K562 (cell line): ENCODE measurements around the gene DDT.

Experiments used
- BRD9 ChIP-seq: fragments of 450-650 bp; IDR thresholded peaks from 2 replicates; pipeline ENCODE4 v1.6.1; 2018; ENCODE audit warnings: low read depth; ENCODE audit not compliant: partially characterized antibody
- C11orf30 ChIP-seq: fragments of 450-650 bp; IDR thresholded peaks from 2 replicates; pipeline ENCODE4 v1.6.1; 2016; ENCODE audit warnings: low read depth, mild to moderate bottlenecking
- GTF2F1 ChIP-seq: IDR thresholded peaks from 2 replicates; pipeline ENCODE4 v1.6.1; 2011; ENCODE audit warnings: low read depth, low read length, improper control_type of control experiment
- MTA3 ChIP-seq: fragments of 450-650 bp; formaldehyde crosslinking; IDR thresholded peaks from 2 replicates; pipeline ENCODE4 v1.6.1; 2017; ENCODE audit warnings: mild to moderate bottlenecking, borderline replicate concordance
- NRF1 ChIP-seq, 2 experiments: fragments of 450-650 bp; IDR thresholded peaks in 1 of 2; conservative IDR thresholded peaks in 1 of 2; 2 replicates each; pipeline ENCODE4 v1.6.1; 2014; ENCODE audit warnings: mild to moderate bottlenecking in 2 of 2
- RBM22 ChIP-seq: fragments of 200-400 bp; formaldehyde crosslinking; IDR thresholded peaks from 2 replicates; pipeline ENCODE4 v1.6.1; 2018; ENCODE audit warnings: low read length, low read depth; ENCODE audit not compliant: poor library complexity, severe bottlenecking
- TBL1XR1 ChIP-seq, 2 experiments: IDR thresholded peaks; 2 replicates each; pipeline ENCODE4 v1.6.1; 2012; ENCODE audit warnings: improper control_type of control experiment in 2 of 2, low read length in 2 of 2, mild to moderate bottlenecking in 1 of 2
- TCF7L2 ChIP-seq: fragments of 150-350 bp; IDR thresholded peaks from 2 replicates; pipeline ENCODE4 v1.6.1; 2016; ENCODE audit warnings: low read depth, mild to moderate bottlenecking, low read length, moderate library complexity
- ZFX ChIP-seq: sonication (generic); formaldehyde crosslinking; IDR thresholded peaks from 2 replicates; pipeline ENCODE4 v1.8.0; 2022; ENCODE audit warnings: mild to moderate bottlenecking, missing genetic modification reagents, moderate library complexity
- ZNF384 ChIP-seq: IDR thresholded peaks from 2 replicates; pipeline ENCODE4 v1.6.1; 2012; ENCODE audit warnings: low read depth, low read length, improper control_type of control experiment
- TF ChIP-seq, protein P1 (sequence below): sonication (generic); formaldehyde crosslinking; IDR thresholded peaks from 2 replicates; pipeline ENCODE4 v1.8.1; 2023; ENCODE audit warnings: mild to moderate bottlenecking, missing genetic modification reagents
- TF ChIP-seq, protein P2 (sequence below): fragments of 450-650 bp; IDR thresholded peaks from 2 replicates; pipeline ENCODE4 v1.6.1; 2016; ENCODE audit warnings: antibody characterized with exemption
- TF ChIP-seq, protein P3 (sequence below), 3 experiments: IDR thresholded peaks in 2 of 3; conservative IDR thresholded peaks in 1 of 3; 2 replicates each; pipeline ENCODE4 v1.5.1; 2011 to 2012; ENCODE audit warnings: low read length in 3 of 3, mild to moderate bottlenecking in 3 of 3, control low read depth in 2 of 3, improper control_type of control experiment in 1 of 3, inconsistent platforms in 1 of 3, low read depth in 1 of 3, mixed read lengths in 1 of 3, moderate library complexity in 1 of 3; ENCODE audit not compliant: insufficient read depth in 2 of 3
- TF ChIP-seq, protein P4 (sequence below), 2 experiments: IDR thresholded peaks; 2 replicates each; pipeline ENCODE4 v1.6.1; 2012; ENCODE audit warnings: improper control_type of control experiment in 2 of 2, low read depth in 2 of 2, low read length in 2 of 2, borderline replicate concordance in 1 of 2

DNA sequence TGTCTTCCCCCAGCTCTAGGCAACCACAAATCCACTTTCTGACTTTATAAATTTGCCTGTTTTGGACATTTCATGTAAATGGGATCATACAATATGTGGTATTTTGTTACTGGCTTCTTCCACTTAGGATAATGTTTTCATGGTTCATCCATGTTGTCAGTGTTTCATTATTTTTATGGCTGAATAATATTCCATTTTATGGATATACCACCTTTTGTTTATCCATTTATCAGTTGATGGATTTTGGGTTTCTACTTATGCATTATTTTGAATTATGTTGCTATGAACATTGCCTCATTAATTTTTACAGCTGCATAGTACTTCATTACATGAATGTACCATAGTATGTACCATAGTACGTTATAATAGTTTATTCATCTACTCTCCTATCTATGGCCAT is 41.9 kb upstream of the DDT start:
- TF ChIP-seq TCF7L2, result no peak
- TF ChIP-seq, protein P1, sequence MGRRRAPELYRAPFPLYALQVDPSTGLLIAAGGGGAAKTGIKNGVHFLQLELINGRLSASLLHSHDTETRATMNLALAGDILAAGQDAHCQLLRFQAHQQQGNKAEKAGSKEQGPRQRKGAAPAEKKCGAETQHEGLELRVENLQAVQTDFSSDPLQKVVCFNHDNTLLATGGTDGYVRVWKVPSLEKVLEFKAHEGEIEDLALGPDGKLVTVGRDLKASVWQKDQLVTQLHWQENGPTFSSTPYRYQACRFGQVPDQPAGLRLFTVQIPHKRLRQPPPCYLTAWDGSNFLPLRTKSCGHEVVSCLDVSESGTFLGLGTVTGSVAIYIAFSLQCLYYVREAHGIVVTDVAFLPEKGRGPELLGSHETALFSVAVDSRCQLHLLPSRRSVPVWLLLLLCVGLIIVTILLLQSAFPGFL, result no peak
- no peak for TF ChIP-seq GTF2F1
- no peak for TF ChIP-seq TBL1XR1 (IDR thresholded peaks at IDR 0.05; ENCODE audit: low read length in 2 of 2)
- no peak for TF ChIP-seq ZNF384
- TF ChIP-seq, protein P2, sequence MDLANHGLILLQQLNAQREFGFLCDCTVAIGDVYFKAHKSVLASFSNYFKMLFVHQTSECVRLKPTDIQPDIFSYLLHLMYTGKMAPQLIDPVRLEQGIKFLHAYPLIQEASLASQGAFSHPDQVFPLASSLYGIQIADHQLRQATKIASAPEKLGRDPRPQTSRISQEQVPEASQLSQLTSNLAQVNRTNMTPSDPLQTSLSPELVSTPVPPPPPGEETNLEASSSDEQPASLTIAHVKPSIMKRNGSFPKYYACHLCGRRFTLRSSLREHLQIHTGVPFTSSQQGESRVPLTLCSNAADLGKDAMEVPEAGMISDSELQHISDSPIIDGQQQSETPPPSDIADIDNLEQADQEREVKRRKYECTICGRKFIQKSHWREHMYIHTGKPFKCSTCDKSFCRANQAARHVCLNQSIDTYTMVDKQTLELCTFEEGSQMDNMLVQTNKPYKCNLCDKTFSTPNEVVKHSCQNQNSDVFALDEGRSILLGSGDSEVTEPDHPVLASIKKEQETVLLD, result no peak
- TF ChIP-seq BRD9, result no peak
- TF ChIP-seq C11orf30, result no peak
- TF ChIP-seq RBM22, result no peak
- TF ChIP-seq MTA3, result no peak
- no peak for TF ChIP-seq NRF1 (conservative IDR thresholded peaks at IDR 0.05 in 1 of 2, IDR thresholded peaks at IDR 0.05 in 1 of 2)
- no peak for TF ChIP-seq ZFX
- TF ChIP-seq, protein P3, sequence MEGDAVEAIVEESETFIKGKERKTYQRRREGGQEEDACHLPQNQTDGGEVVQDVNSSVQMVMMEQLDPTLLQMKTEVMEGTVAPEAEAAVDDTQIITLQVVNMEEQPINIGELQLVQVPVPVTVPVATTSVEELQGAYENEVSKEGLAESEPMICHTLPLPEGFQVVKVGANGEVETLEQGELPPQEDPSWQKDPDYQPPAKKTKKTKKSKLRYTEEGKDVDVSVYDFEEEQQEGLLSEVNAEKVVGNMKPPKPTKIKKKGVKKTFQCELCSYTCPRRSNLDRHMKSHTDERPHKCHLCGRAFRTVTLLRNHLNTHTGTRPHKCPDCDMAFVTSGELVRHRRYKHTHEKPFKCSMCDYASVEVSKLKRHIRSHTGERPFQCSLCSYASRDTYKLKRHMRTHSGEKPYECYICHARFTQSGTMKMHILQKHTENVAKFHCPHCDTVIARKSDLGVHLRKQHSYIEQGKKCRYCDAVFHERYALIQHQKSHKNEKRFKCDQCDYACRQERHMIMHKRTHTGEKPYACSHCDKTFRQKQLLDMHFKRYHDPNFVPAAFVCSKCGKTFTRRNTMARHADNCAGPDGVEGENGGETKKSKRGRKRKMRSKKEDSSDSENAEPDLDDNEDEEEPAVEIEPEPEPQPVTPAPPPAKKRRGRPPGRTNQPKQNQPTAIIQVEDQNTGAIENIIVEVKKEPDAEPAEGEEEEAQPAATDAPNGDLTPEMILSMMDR (IDR thresholded peaks at IDR 0.05 in 2 of 3, conservative IDR thresholded peaks at IDR 0.05 in 1 of 3; ENCODE audit: insufficient read depth in 2 of 3, low read depth in 1 of 3, low read length in 3 of 3), result no peak
- TF ChIP-seq, protein P4, sequence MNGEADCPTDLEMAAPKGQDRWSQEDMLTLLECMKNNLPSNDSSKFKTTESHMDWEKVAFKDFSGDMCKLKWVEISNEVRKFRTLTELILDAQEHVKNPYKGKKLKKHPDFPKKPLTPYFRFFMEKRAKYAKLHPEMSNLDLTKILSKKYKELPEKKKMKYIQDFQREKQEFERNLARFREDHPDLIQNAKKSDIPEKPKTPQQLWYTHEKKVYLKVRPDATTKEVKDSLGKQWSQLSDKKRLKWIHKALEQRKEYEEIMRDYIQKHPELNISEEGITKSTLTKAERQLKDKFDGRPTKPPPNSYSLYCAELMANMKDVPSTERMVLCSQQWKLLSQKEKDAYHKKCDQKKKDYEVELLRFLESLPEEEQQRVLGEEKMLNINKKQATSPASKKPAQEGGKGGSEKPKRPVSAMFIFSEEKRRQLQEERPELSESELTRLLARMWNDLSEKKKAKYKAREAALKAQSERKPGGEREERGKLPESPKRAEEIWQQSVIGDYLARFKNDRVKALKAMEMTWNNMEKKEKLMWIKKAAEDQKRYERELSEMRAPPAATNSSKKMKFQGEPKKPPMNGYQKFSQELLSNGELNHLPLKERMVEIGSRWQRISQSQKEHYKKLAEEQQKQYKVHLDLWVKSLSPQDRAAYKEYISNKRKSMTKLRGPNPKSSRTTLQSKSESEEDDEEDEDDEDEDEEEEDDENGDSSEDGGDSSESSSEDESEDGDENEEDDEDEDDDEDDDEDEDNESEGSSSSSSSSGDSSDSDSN (IDR thresholded peaks at IDR 0.05; ENCODE audit: borderline replicate concordance in 1 of 2, low read depth in 2 of 2, low read length in 2 of 2), result no peak
